Measurements from ENCODE around the gene KAT8.

KAT8 gene

DNA sequence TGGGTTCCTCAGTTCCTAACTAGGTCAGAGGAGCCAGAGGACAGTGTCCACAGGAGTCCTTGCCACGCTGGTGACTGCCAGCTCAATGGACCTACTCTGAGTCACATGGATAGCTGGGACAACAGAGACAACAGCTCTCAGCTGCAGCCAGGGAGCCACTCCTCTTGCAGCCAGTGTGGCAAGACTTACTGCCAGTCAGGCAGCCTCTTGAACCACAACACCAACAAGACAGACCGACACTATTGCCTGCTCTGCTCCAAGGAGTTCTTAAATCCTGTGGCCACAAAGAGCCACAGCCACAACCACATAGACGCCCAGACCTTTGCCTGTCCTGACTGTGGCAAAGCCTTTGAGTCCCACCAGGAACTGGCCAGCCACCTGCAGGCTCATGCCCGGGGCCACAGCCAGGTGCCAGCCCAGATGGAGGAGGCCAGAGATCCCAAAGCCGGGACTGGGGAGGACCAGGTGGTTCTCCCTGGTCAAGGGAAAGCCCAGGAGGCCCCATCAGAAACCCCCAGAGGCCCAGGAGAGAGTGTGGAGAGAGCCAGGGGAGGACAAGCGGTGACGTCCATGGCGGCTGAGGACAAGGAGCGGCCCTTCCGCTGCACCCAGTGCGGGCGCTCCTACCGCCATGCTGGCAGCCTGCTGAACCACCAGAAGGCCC is 36.6 kb upstream of the KAT8 start:
- Mint-ChIP-seq H3K27ac (no peak overlapping the region), H3K27me3 (no peaks in the 10 kb centered on the region), H3K4me1 (peaks cover 12% of the 10 kb centered on the region), H3K4me3 (no peak overlapping the region), H3K9me3 (no peaks in the 10 kb centered on the region), H3K36me3 (ENCODE audit: low read depth) (peaks cover 32% of the 10 kb centered on the region)
- DNase-seq (no peak), ATAC-seq (no peak)

- Mint-ChIP-seq H3K27ac (no peak overlapping the region), H3K4me3 (no peak overlapping the region), H3K36me3 (ENCODE audit: low read depth) (peaks cover 29% of the 10 kb centered on the region), H3K4me1 (peaks cover 12% of the 10 kb centered on the region), H3K27me3 (no peaks in the 10 kb centered on the region), H3K9me3 (no peaks in the 10 kb centered on the region)
- ATAC-seq (no peak), DNase-seq (no peak)
Observed at GRCh38 chr16:31081428-31082351, 35.8 kb upstream of the KAT8 start.

GRCh38 chr16:31082368-31083045 is 35.0 kb upstream of the KAT8 start:
- no peak overlapping the region for H3K27ac Mint-ChIP-seq
- H3K9me3 Mint-ChIP-seq = no peaks in the 10 kb centered on the region
- DNase-seq (no peak), ATAC-seq (no peak)
- no peak overlapping the region for H3K4me3 Mint-ChIP-seq
- peaks cover 28% of the 10 kb centered on the region for H3K36me3 Mint-ChIP-seq (ENCODE audit: low read depth)
- peaks cover 12% of the 10 kb centered on the region for H3K4me1 Mint-ChIP-seq
- no peaks in the 10 kb centered on the region for H3K27me3 Mint-ChIP-seq

DNA sequence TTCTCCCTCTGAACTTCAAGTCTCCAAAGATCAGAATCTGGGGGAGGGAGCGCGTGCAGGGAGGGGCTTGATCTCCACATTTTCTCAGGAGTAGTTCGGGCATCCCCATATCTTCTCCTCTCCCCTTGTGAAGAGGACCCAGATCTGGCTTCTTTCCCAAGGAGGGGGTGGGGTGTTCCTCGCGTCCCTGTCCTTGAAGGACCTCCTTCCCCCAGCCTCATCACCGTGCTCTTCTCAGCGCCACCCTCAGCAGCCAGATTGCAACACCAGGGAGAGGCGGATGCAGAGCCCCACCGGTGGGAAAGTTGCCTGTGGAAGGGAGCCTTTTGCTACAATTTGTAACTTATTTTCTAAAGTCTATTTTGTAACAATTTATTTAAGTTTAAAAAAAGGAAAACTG is 34.4 kb upstream of the KAT8 start:
- Mint-ChIP-seq H3K4me1 (peaks cover 8% of the 10 kb centered on the region), H3K27me3 (no peaks in the 10 kb centered on the region), H3K27ac (no peak overlapping the region), H3K9me3 (no peaks in the 10 kb centered on the region), H3K4me3 (no peak overlapping the region), H3K36me3 (ENCODE audit: low read depth) (peaks cover 22% of the 10 kb centered on the region)
- ATAC-seq = no peak
- DNase-seq = no peak

- ATAC-seq = no peak
- no peak for DNase-seq
- peaks cover 5% of the 10 kb centered on the region for H3K4me1 Mint-ChIP-seq
- no peaks in the 10 kb centered on the region for H3K27me3 Mint-ChIP-seq
- no peaks in the 10 kb centered on the region for H3K9me3 Mint-ChIP-seq
- H3K27ac Mint-ChIP-seq = no peak overlapping the region
- peaks cover 17% of the 10 kb centered on the region for H3K36me3 Mint-ChIP-seq (ENCODE audit: low read depth)
- no peak overlapping the region for H3K4me3 Mint-ChIP-seq
Observed at GRCh38 chr16:31083556-31083955, 33.9 kb upstream of the KAT8 start.

DNA sequence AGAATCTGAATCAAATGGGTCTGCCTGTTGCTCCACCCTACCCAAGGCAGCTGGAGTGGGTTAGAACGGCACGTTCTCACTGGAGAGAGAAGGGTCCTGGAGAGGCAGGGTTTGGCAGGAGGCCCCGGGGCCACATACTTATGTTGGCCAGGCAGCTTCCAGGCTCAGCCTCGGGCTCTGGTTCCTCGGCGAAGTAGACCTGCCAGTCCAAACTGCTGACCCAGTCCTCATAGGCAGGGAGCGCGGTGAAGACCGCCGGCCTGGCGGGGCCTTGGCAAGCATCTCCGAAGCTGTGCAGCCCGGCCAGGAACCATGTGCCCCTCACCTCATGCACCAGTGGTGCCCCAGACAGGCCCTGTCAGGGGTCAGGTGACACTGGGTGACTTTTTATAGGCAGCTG is 33.5 kb upstream of the KAT8 start:
- ATAC-seq (no peak), DNase-seq (no peak)
- Mint-ChIP-seq H3K27me3 (no peaks in the 10 kb centered on the region), H3K4me3 (no peak overlapping the region), H3K9me3 (no peaks in the 10 kb centered on the region), H3K27ac (no peak overlapping the region), H3K4me1 (peaks cover 5% of the 10 kb centered on the region), H3K36me3 (ENCODE audit: low read depth) (peaks cover 13% of the 10 kb centered on the region)

DNA sequence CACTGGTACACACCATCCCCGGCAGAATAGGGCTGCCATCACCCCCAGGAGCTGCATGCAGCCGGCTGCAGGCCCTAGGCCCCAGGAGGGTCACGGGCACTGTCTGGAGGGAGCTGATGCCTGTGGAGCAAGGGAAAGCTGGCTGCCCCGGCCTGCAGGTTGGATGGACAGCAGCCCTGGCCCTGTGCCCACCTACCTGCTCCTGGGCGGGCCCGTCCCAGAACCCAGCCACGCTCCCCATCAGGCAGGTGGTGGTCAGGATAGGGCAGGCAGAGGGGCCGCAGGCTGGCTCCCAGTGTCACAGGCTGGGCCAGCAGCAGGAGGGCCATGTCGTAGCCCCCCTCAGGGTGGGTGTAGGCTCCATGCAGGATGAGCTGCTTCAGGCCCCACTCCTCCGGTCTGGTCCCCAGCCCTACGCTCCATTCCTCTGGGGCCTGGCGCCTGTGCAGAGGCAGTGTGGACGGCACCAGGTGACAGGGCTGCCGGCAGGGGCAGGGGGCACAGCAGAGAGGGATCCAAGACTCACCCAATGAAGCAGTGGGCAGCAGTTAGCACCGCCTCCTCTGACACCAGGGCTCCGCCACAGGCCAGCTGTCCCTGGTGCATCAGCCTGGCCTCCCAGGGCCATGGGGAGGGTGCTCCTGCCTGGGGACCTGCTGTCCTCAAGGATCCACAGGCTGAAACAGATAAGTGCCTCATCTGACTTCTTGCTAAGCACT is 32.7 kb upstream of the KAT8 start:
- Mint-ChIP-seq H3K27ac (no peak overlapping the region), H3K4me1 (peaks cover 2% of the 10 kb centered on the region), H3K36me3 (ENCODE audit: low read depth) (peaks cover 6% of the 10 kb centered on the region), H3K4me3 (no peak overlapping the region), H3K27me3 (no peaks in the 10 kb centered on the region), H3K9me3 (no peaks in the 10 kb centered on the region)
- DNase-seq (no peak), ATAC-seq (no peak)

GRCh38 chr16:31085411-31085810 is 32.1 kb upstream of the KAT8 start:
- Mint-ChIP-seq H3K36me3 (ENCODE audit: low read depth) (peaks cover 6% of the 10 kb centered on the region), H3K27me3 (no peaks in the 10 kb centered on the region), H3K4me1 (peaks cover 2% of the 10 kb centered on the region), H3K9me3 (no peaks in the 10 kb centered on the region), H3K27ac (no peak overlapping the region), H3K4me3 (no peak overlapping the region)
- DNase-seq (no peak), ATAC-seq (no peak)

DNA sequence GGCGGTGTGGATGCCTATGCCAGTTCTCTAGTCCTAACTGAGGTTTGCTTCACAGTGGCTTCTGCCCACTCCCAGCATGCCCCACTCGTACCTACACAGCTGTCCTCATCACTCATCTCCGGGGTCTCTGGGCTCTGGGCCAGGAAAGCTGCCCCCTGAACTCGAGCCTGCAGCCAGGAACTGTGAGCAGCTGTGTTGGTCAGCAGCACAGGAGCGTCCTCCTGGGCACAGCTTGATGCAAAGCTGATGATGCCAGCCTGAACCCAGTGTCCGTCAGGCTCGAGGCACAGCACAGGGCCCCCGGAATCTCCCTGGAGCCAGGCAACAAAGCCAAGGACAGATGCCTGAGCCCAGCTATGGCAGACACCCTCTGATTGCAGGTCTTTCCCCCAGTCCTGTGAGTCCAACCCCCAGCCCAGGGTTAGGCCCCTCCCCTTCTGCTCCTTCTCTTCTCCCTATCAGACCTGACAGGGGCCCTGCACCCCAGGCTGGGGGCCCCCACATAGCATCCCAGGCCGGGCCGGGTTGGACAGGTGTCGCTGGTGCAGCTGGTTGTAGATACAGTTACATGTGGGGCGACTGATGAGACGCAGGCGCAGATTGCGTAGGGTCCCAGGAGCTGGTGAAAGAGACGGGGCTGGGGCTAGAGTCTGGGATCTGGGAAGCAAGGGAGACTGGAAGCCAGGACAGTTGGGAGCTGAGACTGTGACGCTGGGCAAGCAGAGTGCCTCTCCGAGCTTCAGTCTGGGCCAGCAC is 31.4 kb upstream of the KAT8 start:
- ATAC-seq = no peak
- H3K4me3 Mint-ChIP-seq = no peak overlapping the region
- no peaks in the 10 kb centered on the region for H3K9me3 Mint-ChIP-seq
- H3K36me3 Mint-ChIP-seq (ENCODE audit: low read depth) = peaks cover 5% of the 10 kb centered on the region
- H3K4me1 Mint-ChIP-seq = peaks cover 6% of the 10 kb centered on the region
- no peaks in the 10 kb centered on the region for H3K27me3 Mint-ChIP-seq
- peak overlapping the region; percentile 13 for H3K27ac Mint-ChIP-seq
- no peak for DNase-seq

GRCh38 chr16:31086629-31086906 is 30.9 kb upstream of the KAT8 start:
- DNase-seq = no peak
- no peak for ATAC-seq
- Mint-ChIP-seq H3K27me3 (no peaks in the 10 kb centered on the region), H3K4me1 (peaks cover 6% of the 10 kb centered on the region), H3K4me3 (no peak overlapping the region), H3K36me3 (ENCODE audit: low read depth) (peaks cover 8% of the 10 kb centered on the region), H3K27ac (no peak overlapping the region), H3K9me3 (no peaks in the 10 kb centered on the region)

DNA sequence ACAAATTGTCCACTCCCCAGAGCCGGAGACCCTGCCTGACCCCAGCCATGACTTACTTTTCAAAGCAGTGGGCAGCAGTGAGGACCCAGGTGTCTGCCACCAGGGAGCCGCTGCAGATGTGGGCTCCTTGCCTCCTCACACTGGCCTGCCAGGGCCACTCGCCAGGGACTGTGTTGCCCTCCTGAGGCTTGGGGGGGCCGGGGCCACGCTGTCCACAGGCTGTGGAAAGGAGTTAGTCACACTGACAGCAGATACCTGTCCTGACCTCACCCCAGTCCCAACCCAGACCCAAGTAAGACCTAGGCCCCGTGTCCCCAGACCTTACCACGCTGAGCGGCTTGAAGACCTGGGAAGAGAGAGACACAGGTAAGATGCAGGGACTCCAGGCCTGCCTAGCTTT is 30.0 kb upstream of the KAT8 start:
- DNase-seq (no peak), ATAC-seq (no peak)
- H3K27me3 Mint-ChIP-seq = no peaks in the 10 kb centered on the region
- H3K4me3 Mint-ChIP-seq = no peak overlapping the region
- peaks cover 6% of the 10 kb centered on the region for H3K36me3 Mint-ChIP-seq (ENCODE audit: low read depth)
- H3K27ac Mint-ChIP-seq = no peak overlapping the region
- H3K4me1 Mint-ChIP-seq = peaks cover 4% of the 10 kb centered on the region
- no peaks in the 10 kb centered on the region for H3K9me3 Mint-ChIP-seq

- no peaks in the 10 kb centered on the region for H3K27me3 Mint-ChIP-seq
- H3K36me3 Mint-ChIP-seq (ENCODE audit: low read depth) = peaks cover 6% of the 10 kb centered on the region
- H3K27ac Mint-ChIP-seq = no peak overlapping the region
- no peak for DNase-seq
- ATAC-seq = no peak
- no peak overlapping the region for H3K4me3 Mint-ChIP-seq
- H3K9me3 Mint-ChIP-seq = no peaks in the 10 kb centered on the region
- peaks cover 4% of the 10 kb centered on the region for H3K4me1 Mint-ChIP-seq
Observed at GRCh38 chr16:31087971-31088370, 29.5 kb upstream of the KAT8 start.

GRCh38 chr16:31088459-31089183 is 28.8 kb upstream of the KAT8 start, which contains the start of gene PRSS53:
Gene PRSS53, minus strand, starts transcription at chr16:31088943. Its CDS starts 134 bp downstream, at chr16:31088809.
- no peak for ATAC-seq
- Mint-ChIP-seq H3K36me3 (ENCODE audit: low read depth) (peaks cover 6% of the 10 kb centered on the region), H3K4me3 (no peak within 1 kb of the TSS), H3K9me3 (no peaks in the 10 kb centered on the region), H3K4me1 (peaks cover 4% of the 10 kb centered on the region), H3K27me3 (no peaks in the 10 kb centered on the region), H3K27ac (peak within 1 kb of the TSS; percentile 55)
- no peak for DNase-seq

Data from activated naive CD8-positive, alpha-beta T cell treated with anti-CD3 and anti-CD28 coated beads, Interleukin-2, amount 50 U/mL, for 24 hours (primary cell).